GM18907 (cell line): ENCODE results near the gene MYOZ3.

ENCODE experiments used
- ATAC-seq: cut with Tn5 transposase; IDR thresholded peaks from one replicate; pipeline ENCODE4 v1.9.1; 2021; ENCODE audit warnings: mild to moderate bottlenecking, moderate library complexity; ENCODE audit not compliant: unreplicated experiment

Gene MYOZ3

DNA sequence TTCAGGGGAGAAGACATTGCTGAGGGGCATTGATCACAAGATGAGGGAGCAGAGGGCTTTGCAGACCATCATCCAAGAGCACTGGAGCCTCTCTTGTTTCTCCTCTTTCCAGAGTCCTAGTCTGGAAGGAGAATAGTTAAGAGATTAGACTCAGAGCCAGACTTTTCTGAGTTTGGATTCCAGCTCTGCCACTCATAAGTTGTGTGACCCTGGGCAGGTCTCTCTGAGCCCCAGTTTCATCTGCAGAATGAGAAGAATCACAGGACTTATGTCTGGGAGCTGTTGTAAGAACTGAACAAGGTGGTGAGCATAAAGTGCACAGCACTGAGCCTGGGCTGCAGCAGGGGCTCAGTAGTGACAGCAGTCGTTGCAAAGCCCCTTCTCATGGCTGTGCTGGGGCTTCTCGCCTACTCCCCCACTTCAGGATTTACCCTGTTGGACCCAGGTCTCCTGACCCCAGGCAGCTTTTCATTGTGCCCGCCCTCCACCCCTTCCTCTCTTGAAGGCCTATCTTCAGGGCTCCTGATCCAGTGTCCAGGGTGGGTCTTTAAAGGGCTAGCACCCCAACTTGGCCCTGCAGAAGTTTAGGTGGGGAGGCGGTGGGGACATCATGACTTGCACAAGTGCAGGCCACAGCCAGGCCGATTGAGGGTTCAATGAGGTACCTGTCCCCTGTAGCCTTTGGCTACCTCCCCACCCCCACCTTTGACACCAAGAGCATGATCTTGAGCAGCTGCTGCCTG lies 19.1 kb upstream of the MYOZ3 start:
- ATAC-seq: no peak

DNA sequence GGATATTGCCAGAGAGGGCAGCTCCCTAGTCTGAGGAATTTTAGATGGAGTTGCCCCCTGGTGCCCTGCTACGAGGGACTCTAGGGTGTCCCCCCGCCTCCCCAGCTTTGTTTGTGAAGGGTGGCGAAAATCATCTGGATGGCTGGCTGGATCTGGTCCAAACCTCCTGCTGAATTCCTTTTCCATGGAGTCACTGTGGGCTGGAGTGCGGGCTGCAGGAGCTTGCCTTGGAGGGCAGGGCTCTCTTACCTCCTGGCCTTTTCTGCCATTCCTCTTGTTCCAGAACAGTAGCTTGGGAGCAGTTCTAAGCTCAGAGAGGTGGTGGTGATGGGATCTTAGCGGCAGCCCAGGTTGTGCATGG lies 18.5 kb upstream of the MYOZ3 start:
- ATAC-seq: no peak

DNA sequence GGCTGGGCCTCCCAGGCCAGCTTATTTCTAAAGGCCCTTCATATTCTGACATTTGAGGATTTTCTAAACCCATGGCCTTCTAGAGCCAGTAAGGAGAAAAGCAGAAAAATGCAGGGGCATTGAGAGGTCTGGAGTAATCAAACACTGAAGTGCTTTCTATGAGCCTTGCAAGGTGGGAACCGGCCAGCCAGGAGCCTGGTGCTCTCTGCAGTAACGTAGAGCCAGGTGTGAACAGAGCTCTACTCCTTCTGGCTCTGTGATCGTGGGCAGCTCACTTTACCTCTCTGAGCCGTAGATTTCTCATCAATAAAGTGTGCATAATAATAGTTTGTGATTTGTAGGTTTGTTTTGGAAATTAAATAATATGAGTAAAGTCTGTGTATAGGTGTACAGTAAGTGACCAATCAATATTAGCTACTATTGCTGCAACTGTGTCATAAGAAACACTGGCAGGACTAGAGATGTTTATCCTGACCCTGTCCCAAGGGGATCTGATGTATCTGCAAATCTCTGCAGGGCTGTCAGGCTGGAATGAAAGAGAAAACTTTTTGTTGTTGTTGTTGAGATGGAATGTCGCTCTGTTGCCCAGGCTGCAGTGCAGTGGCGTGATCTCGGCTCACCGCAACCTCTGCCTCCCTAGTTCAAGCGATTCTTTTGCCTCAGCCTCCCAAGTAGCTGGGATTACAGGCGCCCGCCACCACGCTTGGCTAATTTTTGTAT lies 17.9 kb upstream of the MYOZ3 start:
- no peak for ATAC-seq

DNA sequence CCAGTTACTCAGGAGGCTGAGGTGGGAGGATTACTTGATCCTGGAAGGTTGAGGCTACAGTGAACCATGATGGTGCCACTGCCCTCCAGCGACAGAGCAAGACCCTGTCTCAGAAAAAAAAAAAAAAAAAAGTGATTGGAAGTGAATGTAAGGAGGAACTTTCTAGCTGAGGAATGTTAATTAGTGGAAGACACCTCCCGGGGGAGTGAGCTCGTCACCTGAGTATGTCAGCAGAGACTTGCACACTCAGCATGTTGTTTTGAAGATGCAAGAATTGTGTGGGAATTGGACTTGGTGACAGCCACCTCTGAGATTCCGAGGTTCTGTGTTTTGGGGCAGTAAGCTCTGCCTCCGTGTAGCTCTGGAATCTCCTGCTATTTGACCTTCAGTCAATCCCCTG lies 17.0 kb upstream of the MYOZ3 start:
- no peak for ATAC-seq

DNA sequence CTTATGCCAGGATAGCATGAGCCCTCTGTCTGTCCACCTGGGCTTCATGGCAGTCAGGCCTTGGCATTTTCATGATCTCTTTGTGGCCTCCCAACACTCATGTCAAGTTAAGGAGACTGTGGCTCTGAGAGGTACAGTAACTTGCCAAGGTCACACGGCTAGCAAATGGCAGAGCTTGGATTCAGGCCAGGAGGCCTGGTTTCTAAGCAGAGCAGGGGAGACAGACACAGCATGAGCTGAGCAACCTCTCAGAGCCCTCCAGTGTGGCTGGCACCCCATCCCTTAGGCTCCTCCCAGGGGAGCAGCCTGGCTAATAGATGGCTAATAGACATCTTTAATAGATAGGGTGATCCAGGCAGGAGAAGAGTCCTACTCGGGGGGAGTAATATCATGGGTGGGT lies 16.5 kb upstream of the MYOZ3 start:
- ATAC-seq: no peak

DNA sequence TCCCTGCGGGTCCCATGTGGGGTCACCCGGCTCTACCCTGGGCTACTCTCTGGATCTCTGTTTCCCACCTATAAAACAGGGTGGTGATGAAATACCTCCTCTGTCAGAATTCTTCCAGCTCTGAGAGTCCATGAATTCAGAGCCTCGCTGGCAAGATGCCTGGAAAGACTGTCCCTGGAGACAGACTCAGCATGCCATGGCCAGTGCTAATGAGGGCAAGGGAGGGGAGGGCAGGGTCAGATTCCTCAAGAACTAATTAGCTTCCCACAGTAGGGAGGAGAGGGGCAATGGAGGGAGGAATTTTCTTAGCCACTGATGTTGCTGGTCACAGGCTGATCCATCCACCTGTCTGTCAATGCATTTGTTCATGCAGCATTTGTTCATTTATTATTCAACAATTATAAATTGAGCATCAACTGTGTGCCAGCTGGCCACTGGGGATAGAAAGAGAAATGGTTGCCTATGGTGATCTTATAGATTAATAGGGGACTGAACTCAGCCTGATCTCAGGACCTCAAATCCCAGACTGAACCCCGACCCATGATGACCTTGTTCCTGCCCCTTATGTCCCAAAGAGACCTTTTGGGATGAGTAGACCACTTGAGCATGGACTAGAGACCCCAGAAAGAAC lies 15.9 kb upstream of the MYOZ3 start:
- ATAC-seq: no peak

DNA sequence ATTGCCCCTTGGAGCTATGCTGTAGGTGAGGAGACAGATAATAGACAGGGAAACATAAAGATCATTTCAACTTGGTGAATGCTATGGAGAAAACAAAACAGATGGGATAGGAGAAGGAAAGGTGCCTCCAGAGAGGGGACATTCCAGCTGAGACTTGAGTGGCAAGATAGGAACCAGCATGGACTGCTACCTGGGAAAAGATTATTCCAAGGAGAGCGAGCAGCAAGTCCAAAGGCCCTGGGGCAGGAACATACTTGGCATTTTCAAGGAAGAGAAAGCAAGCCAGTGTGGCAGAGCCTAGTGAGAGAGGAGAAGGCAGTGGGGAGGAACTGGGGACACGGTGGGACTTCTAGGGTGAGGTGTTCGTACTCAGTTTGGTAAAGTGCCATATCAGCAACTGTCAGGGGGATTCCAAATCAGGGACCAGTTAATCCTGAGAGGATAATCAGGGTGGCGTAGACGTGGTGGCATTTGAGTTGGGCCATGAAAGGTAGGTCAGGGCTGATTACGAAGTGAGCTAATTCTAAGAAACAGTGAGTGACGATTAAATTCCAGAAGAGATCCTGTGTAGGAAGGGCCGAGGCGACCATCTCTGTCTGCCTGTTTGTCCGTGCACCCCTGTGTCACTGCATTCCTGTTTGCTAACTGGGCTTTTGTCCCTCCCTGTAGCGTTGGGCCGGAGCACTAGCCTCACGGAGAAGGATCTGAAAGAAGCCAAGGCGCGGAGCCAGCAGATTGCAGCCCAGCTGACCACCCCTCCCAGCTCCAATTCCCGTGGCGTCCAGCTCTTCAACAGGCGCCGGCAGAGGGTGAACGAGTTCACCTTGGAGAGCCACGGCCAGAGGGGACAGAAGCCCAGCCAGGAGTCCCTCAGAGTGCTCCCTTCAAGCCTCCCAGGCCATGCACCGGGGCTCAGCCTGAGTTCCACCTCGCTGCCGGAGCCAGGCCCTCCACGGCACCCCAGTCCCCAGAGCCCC lies 13.5 kb upstream of the MYOZ3 start:
- ATAC-seq: no peak

DNA sequence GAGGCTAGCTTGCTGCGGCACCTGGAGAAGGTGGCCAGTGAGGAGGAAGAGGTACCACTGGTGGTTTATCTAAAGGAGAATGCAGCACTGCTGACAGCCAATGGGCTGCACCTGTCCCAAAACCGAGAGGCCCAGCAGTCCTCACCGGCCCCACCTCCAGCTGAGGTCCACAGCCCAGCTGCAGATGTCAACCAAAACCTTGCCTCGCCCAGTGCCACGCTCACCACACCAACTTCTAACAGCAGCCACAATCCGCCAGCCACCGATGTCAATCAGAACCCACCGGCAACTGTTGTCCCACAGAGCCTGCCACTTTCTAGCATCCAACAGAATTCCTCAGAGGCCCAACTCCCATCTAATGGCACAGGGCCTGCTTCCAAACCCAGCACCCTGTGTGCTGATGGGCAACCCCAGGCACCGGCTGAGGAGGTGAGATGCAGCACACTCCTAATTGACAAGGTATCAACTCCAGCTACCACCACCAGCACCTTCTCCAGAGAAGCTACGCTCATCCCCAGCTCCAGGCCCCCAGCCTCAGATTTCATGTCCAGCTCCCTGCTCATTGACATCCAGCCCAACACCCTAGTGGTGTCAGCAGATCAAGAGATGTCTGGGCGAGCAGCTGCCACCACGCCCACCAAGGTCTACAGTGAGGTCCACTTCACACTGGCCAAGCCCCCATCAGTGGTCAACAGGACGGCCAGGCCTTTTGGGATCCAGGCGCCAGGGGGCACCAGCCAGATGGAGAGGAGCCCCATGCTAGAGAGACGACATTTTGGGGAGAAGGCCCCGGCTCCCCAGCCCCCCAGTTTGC lies 12.6 kb upstream of the MYOZ3 start:
- ATAC-seq: no peak

DNA sequence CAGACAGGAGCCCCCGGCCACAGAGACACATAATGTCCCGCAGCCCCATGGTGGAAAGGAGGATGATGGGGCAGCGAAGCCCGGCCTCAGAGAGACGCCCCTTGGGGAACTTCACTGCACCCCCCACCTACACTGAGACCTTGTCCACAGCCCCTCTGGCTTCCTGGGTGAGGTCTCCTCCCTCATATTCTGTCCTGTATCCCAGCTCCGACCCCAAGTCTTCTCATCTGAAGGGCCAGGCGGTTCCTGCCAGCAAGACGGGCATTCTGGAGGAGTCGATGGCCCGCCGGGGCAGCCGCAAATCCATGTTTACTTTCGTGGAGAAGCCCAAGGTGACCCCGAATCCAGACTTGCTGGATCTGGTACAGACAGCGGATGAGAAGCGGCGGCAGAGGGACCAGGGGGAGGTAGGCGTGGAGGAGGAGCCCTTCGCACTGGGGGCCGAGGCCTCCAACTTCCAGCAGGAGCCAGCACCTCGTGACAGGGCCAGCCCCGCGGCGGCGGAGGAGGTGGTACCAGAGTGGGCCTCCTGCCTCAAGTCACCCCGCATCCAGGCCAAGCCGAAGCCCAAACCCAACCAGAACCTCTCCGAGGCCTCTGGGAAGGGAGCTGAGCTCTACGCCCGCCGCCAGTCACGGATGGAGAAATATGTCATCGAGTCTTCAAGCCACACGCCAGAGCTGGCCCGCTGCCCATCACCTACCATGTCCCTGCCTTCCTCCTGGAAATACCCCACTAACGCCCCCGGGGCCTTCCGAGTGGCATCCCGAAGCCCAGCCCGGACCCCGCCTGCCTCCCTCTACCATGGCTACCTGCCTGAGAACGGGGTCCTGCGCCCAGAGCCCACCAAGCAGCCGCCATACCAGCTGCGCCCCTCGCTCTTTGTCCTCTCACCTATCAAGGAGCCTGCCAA lies 11.7 kb upstream of the MYOZ3 start:
- ATAC-seq: no peak

DNA sequence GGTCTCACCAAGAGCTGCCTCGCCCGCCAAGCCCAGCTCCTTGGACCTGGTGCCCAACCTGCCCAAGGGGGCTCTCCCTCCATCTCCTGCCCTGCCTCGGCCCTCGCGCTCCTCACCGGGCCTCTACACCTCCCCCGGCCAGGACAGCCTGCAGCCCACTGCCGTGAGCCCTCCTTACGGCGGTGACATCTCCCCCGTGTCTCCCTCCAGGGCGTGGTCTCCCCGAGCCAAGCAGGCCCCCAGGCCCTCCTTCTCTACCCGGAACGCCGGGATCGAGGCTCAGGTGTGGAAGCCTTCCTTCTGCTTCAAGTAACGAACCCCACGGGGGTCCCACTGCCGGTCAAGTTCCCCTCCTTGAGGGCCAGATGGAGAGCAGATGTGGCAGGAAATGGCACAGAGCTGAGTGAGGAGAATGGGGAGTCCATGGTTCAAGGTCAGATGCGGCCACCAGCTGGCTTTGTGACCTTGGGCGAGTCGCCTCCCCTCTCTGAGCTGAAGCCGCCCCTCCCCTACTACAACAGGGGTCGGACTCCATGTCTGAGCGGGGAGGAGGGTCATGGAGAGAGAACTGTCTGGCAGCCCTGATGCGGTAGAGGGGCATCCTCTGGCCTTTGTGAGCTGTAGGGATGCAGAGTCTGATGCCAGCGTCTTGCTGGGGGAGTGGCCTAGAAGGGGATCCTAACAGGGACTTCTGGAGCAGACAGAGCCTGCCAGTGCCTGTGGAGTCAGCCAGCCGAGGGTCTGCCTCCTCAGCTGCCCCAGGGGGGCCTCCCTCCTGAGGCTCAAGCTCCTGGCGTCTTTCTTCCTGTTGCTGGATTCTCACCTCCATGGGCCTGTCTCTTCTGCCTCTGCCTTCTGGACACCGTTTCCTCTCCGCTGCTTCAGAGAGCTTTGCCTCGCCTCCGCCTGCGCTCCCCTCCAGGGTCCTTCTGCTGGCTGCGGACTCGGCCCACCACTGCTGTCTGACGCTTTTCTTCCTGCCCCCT lies 10.7 kb upstream of the MYOZ3 start:
- ATAC-seq: no peak

DNA sequence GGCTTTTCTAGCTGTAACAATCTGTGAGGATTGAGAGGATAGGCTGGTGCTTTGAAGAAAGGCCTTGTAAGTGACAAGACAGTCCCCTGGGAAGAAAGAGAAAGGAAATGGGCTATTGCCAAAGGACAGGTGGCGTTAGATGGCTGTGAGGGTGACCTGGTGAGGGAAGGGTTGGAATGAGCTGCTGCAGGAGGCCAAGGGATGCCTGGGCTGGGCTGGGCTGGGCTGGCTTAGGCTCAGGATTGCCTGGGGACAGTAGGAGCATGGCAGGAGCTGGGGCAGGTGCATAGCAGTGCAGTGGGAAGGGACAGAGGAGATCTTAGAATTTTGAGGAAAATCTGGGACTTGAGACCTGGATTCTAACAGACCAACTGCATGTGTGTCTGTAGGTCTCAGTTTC lies 9.7 kb upstream of the MYOZ3 start:
- ATAC-seq: no peak

DNA sequence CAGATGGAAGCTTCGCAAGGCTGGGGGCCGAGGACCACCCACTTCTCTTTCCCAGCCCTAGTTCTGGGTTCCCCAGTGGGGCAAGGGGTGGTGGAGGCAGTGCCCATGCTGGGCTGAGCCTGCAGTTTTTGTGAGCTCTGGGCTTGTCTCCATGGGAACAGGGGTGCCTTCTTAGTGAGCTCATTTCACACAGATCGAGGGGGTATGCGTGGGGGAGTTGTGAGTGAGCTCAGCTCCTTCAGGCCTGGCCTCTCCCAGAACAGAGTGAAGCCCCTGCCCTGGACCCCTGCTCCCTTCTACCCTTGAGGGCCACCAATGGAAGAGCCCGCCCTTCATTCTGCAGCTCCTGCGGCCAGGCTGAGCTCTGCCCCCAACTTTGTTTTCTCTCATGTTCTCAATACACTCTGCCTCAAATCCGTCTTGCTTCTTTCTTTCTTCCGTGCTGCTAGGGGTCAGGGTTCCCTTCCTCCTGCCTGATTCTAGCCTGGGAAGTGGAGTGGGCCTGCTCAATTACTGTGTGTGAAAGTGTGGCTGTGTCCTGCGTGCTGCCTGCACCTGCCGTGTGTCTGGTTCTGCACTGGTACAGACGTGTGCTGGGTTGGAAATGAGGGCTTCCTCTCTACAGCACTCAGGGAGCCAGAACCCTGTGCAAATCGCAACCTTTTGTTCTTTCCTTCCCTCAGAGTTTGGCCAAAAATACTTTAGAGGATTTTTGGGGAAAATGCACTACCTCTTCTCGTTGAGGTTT lies 9.0 kb upstream of the MYOZ3 start:
- ATAC-seq: no peak

DNA sequence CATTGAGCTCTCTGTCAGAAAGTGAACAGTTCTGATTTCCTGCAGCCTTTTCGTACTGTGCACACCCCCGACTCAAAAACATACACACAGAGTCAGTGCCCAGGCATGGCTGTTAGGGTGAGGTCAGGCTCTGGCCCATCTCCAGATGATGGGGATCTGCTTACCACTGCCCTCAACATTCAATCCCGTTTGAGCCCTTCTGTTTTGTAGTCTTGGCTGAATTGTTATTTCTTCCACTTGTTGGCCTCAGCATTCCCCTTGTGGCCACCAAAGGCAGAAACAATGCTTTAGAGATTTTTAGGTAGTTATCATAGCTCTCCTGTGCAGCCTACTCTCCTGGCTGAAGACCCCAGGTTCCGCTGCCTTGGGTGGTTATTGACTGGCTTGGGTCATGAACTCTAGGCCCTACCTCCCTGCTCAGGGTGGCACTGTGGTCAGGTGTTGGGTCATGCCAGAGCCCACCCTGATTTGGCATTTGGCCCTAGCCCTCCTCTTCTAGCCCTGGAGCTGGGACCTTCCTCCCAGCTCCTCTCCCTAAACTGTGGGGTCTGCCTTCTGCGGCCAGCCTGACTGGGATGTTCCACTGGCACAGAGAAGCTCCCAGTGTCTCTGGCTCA lies 7.8 kb upstream of the MYOZ3 start:
- ATAC-seq: no peak

DNA sequence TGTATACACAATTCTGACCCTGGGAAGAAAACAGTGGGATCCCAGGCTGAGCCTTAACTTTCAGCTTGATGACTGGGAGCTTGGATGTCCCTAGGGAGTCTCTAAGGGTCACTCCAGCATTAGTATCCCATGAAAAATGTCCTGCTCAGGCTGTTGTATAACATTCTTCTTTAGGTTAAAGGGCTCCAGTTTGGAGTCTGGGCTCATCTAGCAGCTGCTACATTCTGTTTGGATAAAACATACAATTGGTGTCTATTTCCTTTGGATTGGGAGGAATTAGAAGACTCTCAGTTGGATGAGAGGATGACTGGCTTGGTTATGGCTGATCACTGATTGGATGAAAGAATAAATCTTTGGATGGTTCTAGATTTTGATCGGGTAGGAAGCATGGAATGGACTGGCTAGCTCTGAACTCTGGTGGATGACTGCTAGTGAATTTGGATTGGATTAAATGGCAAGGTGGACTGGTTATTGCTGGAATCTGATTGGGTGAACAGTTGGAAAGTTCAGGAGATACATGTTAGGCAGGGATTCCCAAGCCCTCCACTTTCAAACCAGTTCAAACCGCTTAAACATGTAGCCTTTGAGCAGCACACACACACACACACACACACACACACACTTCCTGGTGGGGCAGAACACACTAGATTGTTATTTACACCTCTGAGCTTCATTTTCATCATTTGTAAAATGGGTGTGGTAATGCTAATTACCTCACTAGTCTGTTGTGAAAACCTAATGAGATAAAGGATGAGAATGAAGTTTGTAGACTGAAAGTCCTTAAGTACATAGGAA lies 7.1 kb upstream of the MYOZ3 start:
- ATAC-seq: no peak

DNA sequence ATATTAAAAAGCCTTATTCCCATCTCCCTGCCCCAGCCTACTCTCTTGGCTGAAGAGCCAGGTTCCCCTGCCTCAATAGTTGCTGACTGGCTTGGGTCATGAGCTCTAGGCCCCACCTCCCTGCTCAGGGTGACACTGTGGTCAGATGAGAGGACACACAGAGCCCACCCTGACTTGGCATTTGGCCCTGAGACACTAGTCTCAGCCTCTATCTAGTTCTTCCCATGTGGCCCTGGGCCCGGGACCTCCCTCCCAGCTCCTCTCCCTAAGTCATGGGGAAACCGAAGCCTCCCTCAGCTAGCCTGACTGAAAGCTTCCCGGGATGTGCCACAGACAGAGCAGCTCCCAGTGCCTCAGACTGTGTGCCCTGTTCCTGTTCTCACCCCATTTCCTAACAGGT lies 5.8 kb upstream of the MYOZ3 start:
- no peak for ATAC-seq
